GM20431 (cell line): ENCODE measurements around the gene CAPZA2.

Source experiments
- in situ Hi-C: fragments of 300-500 bp; cut with MseI, MboI; formaldehyde crosslinking; loops from one replicate; pipeline ENCODE4 v1.15.0; 2020; ENCODE audit warnings: low sequenced_read_pairs; ENCODE audit not compliant: unreplicated experiment

CAPZA2 gene

GRCh38 chr7:116910383-116910782 is 48.0 kb downstream of the CAPZA2 start:
- in situ Hi-C loops: no loop called here

GRCh38 chr7:116911801-116912200 is 49.4 kb downstream of the CAPZA2 start:
- in situ Hi-C loops: no loop called here

GRCh38 chr7:116912269-116912909 is 50.0 kb downstream of the CAPZA2 start:
- in situ Hi-C loops: no loop called here

- in situ Hi-C loops: no loop called here
Observed at GRCh38 chr7:116918704-116919103, 56.3 kb downstream of the CAPZA2 start.

- in situ Hi-C loops: no loop called here
Observed at GRCh38 chr7:116920359-116920758, 58.0 kb downstream of the CAPZA2 start.

- in situ Hi-C loops: no loop called here
Observed at GRCh38 chr7:116922545-116922944, 60.2 kb downstream of the CAPZA2 start.

- in situ Hi-C loops: no loop called here
Observed at GRCh38 chr7:116924741-116925140, 62.4 kb downstream of the CAPZA2 start.

GRCh38 chr7:116929021-116929420 is 66.6 kb downstream of the CAPZA2 start:
- in situ Hi-C loops: no loop called here

GRCh38 chr7:116929914-116930913 is 67.8 kb downstream of the CAPZA2 start:
- in situ Hi-C loops: loop anchor here (10.0 kb wide), 1 partner anchor 195 kb away; no protein-coding TSS in a partner anchor

GRCh38 chr7:116932566-116932965 is 70.2 kb downstream of the CAPZA2 start:
- in situ Hi-C loops: loop anchor here (10.0 kb wide), 1 partner anchor 192 kb away; no protein-coding TSS in a partner anchor

GRCh38 chr7:116933465-116933864 is 71.1 kb downstream of the CAPZA2 start:
- in situ Hi-C loops: loop anchor here (10.0 kb wide), 1 partner anchor 191 kb away; no protein-coding TSS in a partner anchor

- in situ Hi-C loops: loop anchor here (10.0 kb wide), 1 partner anchor 190 kb away; no protein-coding TSS in a partner anchor
Observed at GRCh38 chr7:116934580-116934979, 72.2 kb downstream of the CAPZA2 start.

- in situ Hi-C loops: loop anchor here (10.0 kb wide), 1 partner anchor 188 kb away; no protein-coding TSS in a partner anchor
Observed at GRCh38 chr7:116936844-116937243, 74.5 kb downstream of the CAPZA2 start.

GRCh38 chr7:116938678-116939077 is 76.3 kb downstream of the CAPZA2 start:
- in situ Hi-C loops: loop anchor here (10.0 kb wide), 1 partner anchor 186 kb away; no protein-coding TSS in a partner anchor

GRCh38 chr7:116940689-116941370 is 78.4 kb downstream of the CAPZA2 start:
- in situ Hi-C loops: no loop called here

- in situ Hi-C loops: no loop called here
Observed at GRCh38 chr7:116942504-116942903, 80.1 kb downstream of the CAPZA2 start.

GRCh38 chr7:116948934-116949333 is 86.5 kb downstream of the CAPZA2 start:
- in situ Hi-C loops: no loop called here

- in situ Hi-C loops: no loop called here
Observed at GRCh38 chr7:116949941-116950801, 87.8 kb downstream of the CAPZA2 start.

GRCh38 chr7:116950889-116951351 is 88.5 kb downstream of the CAPZA2 start:
- in situ Hi-C loops: no loop called here
